ENCODE measurements around the gene UNC50. TPM values are rescaled to one million over a fixed set of nuclear protein-coding genes. Genes with fewer than 3 reads are reported as not detected.
A peak's percentile ranks its signal among the peaks of the same experiment; 100 is the strongest.

The UNC50 gene
- polyA plus RNA-seq, 2 of the 4 experiments (the other 2 are of a cell fraction), result 57.0 to 90.6 TPM

DNA sequence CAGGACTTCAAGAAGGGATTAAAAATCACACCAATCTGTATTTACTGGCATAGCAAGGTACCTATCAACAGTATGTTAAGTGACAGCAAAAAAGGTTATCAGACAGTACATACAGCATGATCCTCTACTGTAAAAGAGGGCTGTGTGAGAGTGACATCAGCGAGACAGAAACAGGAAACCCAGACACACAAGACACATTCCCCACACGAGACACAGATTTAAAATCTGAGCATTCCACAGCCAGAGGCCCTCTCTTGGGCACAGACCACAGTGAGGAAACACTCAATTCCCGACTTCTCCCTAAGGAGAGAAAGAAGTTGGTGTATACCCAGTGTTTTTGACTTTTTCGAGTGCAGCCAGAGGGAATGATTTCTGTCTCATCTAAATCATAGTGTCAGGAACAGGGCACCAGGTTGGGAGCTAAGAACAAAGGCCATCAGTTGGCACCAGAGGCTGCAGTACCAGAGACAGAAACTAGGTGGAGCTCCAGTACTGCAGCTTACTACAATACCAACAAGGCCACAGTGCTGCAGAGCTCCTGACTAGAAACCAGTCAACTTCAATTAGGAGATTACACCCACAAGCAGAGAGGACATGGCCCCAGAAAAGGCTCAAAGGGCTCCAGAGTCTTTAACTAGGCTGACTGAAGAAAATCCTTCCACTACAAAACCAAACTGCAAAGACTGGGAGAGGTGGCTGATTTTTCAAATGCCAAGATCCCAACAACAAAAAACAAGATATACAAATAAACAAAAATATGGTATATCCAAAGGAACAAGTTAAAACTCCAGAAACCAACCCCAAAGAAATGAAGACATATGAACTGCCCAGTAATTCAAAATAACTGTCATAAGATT lies 41.0 kb downstream of the UNC50 start:
- 26% methylated on average over 4 of the region's 4 CpGs for WGBS (ENCODE audit: missing lambda C conversion rate)
- TF ChIP-seq RARB (CRISPR knock-in tag; IDR thresholded peaks at IDR 0.05), result no peak
- peak; percentile 92 for TF ChIP-seq SMC3 (IDR thresholded peaks at IDR 0.05)
- TF ChIP-seq NFE2L2 (conservative IDR thresholded peaks at IDR 0.05; ENCODE audit: low read length), result no peak
- TF ChIP-seq, protein P1, sequence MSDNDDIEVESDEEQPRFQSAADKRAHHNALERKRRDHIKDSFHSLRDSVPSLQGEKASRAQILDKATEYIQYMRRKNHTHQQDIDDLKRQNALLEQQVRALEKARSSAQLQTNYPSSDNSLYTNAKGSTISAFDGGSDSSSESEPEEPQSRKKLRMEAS (IDR thresholded peaks at IDR 0.05), result no peak
- no peak for TF ChIP-seq ESRRA (IDR thresholded peaks at IDR 0.05; ENCODE audit: borderline replicate concordance, low read length)
- TF ChIP-seq PHF8 (IDR thresholded peaks at IDR 0.05; ENCODE audit: borderline replicate concordance, low read depth), result no peak
- no peak for TF ChIP-seq JUNB (IDR thresholded peaks at IDR 0.05)
- TF ChIP-seq HOXB5 (CRISPR knock-in tag; IDR thresholded peaks at IDR 0.05), result no peak
- TF ChIP-seq, protein P2, sequence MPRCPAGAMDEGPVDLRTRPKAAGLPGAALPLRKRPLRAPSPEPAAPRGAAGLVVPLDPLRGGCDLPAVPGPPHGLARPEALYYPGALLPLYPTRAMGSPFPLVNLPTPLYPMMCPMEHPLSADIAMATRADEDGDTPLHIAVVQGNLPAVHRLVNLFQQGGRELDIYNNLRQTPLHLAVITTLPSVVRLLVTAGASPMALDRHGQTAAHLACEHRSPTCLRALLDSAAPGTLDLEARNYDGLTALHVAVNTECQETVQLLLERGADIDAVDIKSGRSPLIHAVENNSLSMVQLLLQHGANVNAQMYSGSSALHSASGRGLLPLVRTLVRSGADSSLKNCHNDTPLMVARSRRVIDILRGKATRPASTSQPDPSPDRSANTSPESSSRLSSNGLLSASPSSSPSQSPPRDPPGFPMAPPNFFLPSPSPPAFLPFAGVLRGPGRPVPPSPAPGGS (IDR thresholded peaks at IDR 0.05), result no peak
- TF ChIP-seq ZSCAN20 (CRISPR knock-in tag; IDR thresholded peaks at IDR 0.05), result no peak
- TF ChIP-seq, protein P3, sequence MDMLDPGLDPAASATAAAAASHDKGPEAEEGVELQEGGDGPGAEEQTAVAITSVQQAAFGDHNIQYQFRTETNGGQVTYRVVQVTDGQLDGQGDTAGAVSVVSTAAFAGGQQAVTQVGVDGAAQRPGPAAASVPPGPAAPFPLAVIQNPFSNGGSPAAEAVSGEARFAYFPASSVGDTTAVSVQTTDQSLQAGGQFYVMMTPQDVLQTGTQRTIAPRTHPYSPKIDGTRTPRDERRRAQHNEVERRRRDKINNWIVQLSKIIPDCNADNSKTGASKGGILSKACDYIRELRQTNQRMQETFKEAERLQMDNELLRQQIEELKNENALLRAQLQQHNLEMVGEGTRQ (IDR thresholded peaks at IDR 0.05), result no peak
- TF ChIP-seq HEYL (CRISPR knock-in tag; IDR thresholded peaks at IDR 0.05), result no peak
- TF ChIP-seq ZC3H11A (IDR thresholded peaks at IDR 0.05), result no peak
- TF ChIP-seq BHLHE40 (IDR thresholded peaks at IDR 0.05; ENCODE audit: low read depth, low read length), result no peak
- no peak for TF ChIP-seq KDM1A (IDR thresholded peaks at IDR 0.05; ENCODE audit: low read depth)
- TF ChIP-seq SREBF2 (IDR thresholded peaks at IDR 0.05), result no peak
- TF ChIP-seq, protein P4, sequence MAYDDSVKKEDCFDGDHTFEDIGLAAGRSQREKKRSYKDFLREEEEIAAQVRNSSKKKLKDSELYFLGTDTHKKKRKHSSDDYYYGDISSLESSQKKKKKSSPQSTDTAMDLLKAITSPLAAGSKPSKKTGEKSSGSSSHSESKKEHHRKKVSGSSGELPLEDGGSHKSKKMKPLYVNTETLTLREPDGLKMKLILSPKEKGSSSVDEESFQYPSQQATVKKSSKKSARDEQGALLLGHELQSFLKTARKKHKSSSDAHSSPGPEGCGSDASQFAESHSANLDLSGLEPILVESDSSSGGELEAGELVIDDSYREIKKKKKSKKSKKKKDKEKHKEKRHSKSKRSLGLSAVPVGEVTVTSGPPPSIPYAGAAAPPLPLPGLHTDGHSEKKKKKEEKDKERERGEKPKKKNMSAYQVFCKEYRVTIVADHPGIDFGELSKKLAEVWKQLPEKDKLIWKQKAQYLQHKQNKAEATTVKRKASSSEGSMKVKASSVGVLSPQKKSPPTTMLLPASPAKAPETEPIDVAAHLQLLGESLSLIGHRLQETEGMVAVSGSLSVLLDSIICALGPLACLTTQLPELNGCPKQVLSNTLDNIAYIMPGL (CRISPR knock-in tag; IDR thresholded peaks at IDR 0.05; ENCODE audit: borderline replicate concordance), result no peak
- no peak for TF ChIP-seq POLR2A (IDR thresholded peaks at IDR 0.05; ENCODE audit: low read length)
- TF ChIP-seq HOXB13 (CRISPR knock-in tag; IDR thresholded peaks at IDR 0.05; ENCODE audit: low read depth), result no peak
- no peak for TF ChIP-seq TP53 (CRISPR knock-in tag; IDR thresholded peaks at IDR 0.05)
- TF ChIP-seq, protein P5, sequence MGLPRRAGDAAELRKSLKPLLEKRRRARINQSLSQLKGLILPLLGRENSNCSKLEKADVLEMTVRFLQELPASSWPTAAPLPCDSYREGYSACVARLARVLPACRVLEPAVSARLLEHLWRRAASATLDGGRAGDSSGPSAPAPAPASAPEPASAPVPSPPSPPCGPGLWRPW (IDR thresholded peaks at IDR 0.05), result no peak
- peak; percentile 94 to 98 for TF ChIP-seq RAD21 (conservative IDR thresholded peaks at IDR 0.05 in 1 of 2, IDR thresholded peaks at IDR 0.05 in 1 of 2)
- TF ChIP-seq, protein P6, sequence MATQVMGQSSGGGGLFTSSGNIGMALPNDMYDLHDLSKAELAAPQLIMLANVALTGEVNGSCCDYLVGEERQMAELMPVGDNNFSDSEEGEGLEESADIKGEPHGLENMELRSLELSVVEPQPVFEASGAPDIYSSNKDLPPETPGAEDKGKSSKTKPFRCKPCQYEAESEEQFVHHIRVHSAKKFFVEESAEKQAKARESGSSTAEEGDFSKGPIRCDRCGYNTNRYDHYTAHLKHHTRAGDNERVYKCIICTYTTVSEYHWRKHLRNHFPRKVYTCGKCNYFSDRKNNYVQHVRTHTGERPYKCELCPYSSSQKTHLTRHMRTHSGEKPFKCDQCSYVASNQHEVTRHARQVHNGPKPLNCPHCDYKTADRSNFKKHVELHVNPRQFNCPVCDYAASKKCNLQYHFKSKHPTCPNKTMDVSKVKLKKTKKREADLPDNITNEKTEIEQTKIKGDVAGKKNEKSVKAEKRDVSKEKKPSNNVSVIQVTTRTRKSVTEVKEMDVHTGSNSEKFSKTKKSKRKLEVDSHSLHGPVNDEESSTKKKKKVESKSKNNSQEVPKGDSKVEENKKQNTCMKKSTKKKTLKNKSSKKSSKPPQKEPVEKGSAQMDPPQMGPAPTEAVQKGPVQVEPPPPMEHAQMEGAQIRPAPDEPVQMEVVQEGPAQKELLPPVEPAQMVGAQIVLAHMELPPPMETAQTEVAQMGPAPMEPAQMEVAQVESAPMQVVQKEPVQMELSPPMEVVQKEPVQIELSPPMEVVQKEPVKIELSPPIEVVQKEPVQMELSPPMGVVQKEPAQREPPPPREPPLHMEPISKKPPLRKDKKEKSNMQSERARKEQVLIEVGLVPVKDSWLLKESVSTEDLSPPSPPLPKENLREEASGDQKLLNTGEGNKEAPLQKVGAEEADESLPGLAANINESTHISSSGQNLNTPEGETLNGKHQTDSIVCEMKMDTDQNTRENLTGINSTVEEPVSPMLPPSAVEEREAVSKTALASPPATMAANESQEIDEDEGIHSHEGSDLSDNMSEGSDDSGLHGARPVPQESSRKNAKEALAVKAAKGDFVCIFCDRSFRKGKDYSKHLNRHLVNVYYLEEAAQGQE (IDR thresholded peaks at IDR 0.05), result no peak
- TF ChIP-seq, protein P7, sequence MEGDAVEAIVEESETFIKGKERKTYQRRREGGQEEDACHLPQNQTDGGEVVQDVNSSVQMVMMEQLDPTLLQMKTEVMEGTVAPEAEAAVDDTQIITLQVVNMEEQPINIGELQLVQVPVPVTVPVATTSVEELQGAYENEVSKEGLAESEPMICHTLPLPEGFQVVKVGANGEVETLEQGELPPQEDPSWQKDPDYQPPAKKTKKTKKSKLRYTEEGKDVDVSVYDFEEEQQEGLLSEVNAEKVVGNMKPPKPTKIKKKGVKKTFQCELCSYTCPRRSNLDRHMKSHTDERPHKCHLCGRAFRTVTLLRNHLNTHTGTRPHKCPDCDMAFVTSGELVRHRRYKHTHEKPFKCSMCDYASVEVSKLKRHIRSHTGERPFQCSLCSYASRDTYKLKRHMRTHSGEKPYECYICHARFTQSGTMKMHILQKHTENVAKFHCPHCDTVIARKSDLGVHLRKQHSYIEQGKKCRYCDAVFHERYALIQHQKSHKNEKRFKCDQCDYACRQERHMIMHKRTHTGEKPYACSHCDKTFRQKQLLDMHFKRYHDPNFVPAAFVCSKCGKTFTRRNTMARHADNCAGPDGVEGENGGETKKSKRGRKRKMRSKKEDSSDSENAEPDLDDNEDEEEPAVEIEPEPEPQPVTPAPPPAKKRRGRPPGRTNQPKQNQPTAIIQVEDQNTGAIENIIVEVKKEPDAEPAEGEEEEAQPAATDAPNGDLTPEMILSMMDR (IDR thresholded peaks at IDR 0.05), result peak; percentile 93
- TF ChIP-seq CHD4 (IDR thresholded peaks at IDR 0.05; ENCODE audit: borderline replicate concordance), result no peak
- no peak for TF ChIP-seq NPAS2 (CRISPR knock-in tag; IDR thresholded peaks at IDR 0.05; ENCODE audit: borderline replicate concordance)
- no peak for TF ChIP-seq CBX2 (IDR thresholded peaks at IDR 0.05; ENCODE audit: borderline replicate concordance, low read depth)
- ATAC-seq (peak; percentile 97 to 98), DNase-seq (ENCODE audit: low read depth in 1 of 2, low spot score in 1 of 2) (peak; percentile 13 to 76), FAIRE-seq (no peak)
- no peaks in the 10 kb centered on the region for H3K4me1 ChIP-seq
- CTCF ChIA-PET, result interaction anchor here (0.6 to 1.9 kb wide), 39 partner anchors 11 to 892 kb away, joined by 3 to 40 read pairs (median 3); partner anchors contain the start of gene C2orf15
- no peak overlapping the region for H3K4me2 ChIP-seq
- POLR2A ChIA-PET, result interaction anchor here (0.7 to 1.1 kb wide), 3 partner anchors 262 to 687 kb away, joined by 3 to 4 read pairs (median 3); partner anchors contain the start of genes LIPT1, TSGA10 and TXNDC9
- H3K4me3 ChIP-seq, result no peak overlapping the region
- no peak overlapping the region for H3K27ac ChIP-seq
- H3K9me3 ChIP-seq, result no peaks in the 10 kb centered on the region
